22Rv1 (cell line): ENCODE data around the gene NNMT.

Source experiments
- CTCF ChIP-seq: fragments of 450-650 bp; IDR thresholded peaks from 2 replicates; pipeline ENCODE4 v1.5.1; 2017; ENCODE audit warnings: mild to moderate bottlenecking
- ZFX ChIP-seq: fragments of 450-650 bp; IDR thresholded peaks from 2 replicates; pipeline ENCODE4 v1.6.1; 2017; ENCODE audit warnings: antibody characterized with exemption, borderline replicate concordance

- TF ChIP-seq CTCF (no peak), ZFX (no peak)
Measured at GRCh38 chr11:114273890-114274635, 22.1 kb upstream of the NNMT start.
